HG02870 (cell line): Measurements from ENCODE around the gene CREB5.

ENCODE experiments used
- ATAC-seq: cut with Tn5 transposase; IDR thresholded peaks from one replicate; pipeline ENCODE4 v1.9.1; 2021; ENCODE audit warnings: mild to moderate bottlenecking, moderate library complexity; ENCODE audit not compliant: unreplicated experiment

CREB5 gene

DNA sequence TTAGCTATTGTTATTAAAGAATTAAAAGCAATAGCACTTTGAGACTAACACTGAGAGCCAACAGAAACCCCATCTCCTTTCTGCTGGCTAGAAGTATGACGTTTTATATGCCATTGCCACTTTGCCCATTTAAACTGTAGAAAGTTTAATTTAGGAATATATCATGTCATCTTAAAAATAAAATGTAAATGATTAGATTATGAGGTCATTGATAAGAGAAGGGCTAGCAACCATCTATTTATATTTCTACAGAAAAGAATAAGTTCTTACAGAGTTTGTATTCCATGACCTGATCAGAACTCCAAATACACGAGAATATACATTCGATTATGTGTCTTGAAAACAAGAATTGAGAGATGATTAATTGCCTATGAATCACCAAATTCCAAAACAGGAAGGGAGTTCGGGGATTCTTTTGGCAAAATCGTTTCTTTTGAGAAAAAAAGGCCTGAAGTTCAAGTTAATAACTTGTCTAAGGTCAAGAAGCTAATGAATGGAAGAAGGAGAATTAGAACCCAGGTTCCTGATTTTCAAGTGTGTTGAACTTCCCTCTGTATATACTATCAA is 318.9 kb downstream of the CREB5 start:
- no peak for ATAC-seq

DNA sequence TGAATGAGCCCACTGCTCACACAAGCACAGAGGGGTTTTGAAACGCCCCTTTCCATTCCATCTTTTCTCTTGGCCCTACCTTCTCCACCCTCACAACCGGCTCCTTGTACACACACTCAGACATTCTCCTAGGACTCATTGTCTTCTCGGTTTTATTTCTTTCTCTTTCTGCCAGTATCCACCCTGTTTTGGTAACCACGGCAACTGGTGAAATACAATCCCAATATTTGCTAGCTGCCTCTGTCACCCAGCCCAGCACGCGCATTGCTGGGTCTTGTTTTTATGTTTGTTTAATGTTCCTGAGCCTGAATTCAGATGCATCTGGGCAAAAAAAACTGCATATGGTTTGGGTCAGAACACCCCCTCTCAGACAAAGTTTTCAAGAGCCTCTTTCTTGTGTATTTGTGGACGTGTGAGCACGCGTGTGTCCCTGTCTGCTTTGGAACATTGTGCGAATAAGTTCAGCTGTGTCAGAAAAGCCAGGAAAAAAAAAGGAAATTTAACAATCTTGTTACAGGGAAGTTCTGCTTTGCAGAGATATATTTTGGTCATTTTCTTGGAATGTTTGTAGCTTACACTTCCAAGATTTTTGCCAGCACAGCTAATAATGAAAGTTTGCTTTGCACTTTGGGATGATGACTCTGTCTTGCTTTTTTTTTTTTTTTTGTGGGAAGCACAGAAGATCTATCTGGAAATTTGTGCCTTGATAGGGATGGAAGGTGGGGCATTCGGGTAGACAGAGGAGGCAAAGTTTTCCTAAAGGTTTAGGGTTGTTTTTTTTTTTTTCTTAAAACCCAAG is 320.0 kb downstream of the CREB5 start:
- ATAC-seq: no peak

DNA sequence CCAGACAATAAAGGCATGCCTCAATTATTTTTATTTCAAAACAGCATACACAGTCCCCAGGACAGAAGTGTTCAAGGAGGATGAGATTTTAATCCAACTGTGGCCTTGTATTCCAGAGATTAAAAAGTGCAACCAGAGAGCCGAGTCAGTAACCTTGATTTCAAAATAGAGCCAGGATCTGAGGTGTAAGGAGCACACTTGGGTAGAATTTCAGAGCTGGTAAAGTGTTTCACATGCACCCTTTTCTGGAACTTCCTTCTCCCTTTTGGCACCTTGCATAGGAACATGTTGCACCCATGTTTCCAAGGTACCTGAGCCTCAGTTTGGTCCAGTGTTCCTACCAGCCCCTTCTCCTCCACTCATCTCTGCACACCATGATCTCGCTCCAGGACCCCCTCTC is 320.7 kb downstream of the CREB5 start:
- ATAC-seq: no peak

DNA sequence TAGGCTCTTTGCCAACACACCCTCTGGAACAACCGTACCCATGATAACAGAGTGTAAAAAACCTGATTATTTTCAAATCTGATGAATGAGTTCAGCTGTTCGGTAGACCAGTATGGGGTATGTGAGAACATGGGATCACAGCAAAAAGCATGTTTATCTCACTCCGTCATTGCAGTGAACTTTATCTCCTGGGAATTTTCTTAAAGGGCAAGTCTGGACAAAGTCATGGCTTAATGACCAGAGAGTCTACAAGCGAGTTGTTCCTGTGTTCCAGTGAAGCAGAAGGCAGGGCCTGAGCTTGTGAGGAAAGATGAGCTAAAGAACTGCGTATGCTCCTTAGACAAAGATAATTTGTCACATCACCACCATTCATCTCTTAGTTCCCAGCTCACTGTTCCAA is 326.1 kb downstream of the CREB5 start:
- ATAC-seq: no peak

DNA sequence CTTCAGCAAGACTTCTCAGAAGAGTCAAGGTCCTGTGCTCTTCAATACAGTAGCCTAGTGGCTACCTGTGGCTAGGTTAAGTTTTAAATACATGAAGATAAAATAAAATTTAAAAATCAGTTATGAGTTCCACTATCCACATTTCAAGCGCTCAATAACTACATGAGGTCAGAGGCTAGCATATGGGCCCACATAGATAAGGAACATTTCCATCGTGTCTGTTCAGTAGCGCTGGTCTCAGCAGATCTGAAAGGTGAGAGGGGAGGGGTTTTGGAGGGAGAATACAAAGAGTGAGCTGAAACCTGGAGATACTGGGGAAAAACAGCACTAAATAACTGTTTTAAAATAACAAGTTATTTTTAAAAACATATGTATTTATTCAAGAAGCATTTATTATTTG is 326.8 kb downstream of the CREB5 start:
- ATAC-seq: no peak

DNA sequence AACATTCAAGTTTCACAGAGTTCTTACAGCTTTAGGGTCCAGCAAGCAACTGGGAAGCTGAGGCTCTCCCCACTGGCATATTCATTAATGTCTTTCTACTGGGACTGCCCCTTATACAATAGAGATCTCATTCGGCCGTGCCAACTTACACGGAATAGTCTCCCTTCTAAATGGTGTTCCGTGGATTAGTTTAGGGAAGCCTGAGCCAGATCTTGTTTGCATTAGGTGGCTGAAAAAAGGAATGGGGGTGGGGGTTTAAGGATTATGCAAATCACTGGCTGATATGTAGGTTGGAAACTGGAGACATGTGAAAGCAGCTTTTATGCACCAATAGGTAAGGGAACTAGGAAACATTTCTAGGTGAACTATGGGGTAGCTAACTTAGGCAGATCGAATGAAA is 327.5 kb downstream of the CREB5 start:
- no peak for ATAC-seq

DNA sequence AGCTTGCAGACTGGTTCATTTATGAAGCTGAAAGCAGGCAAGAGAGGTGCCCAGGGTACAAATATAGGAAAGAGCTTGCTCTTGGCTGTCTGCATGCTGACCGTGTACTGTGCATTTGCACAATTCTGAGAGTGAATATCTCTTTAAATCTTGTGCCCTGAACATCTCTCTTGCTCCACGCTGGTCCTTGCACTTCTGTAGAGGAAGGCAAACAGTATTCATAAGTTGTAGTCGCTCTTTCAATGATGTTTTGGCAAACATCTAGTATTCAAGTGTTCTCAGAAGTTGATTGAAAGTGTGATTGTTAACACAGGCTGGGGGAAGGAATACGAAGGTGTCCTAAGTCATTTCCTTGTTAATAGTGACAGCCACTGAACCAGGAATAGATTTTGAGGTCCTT is 332.6 kb downstream of the CREB5 start:
- ATAC-seq: no peak

DNA sequence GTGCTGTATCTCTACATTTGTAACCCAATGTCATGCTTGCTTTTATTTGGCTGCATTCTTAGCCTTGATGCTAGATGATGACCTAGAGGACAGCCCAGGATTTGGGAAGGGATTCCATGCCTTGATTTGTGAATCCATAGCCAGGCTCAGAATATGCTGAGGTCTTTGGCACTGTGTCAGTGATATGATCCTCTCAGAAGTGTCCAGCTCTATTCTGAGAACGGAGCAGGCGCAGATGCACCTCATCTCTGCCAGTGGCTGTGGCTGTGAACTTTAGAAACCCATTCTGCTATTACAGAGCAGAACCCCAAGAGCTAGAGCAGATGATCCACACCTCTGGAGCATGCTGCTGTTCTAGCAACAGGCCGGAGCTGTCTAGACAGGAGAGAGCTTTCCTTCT is 333.0 kb downstream of the CREB5 start:
- ATAC-seq: no peak

DNA sequence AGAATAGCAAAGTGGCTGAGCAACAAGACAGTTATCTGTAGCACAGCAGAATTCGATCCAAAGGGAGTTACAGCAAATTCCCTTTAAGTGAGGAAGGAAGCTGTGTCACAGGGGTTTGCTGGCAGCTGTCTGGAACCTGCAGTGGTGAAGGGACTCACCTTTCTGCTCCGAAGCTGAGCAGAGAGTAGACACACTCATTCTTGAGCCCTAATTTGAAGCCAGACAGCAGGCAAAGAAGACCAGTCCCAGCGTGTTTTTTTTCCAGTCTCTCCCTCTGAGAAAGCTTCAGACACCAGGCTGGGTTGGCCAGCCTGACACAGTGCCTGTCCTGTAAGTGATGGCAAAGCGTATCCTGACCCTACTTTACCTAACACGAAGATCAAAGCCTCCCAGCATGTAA is 335.1 kb downstream of the CREB5 start:
- no peak for ATAC-seq

DNA sequence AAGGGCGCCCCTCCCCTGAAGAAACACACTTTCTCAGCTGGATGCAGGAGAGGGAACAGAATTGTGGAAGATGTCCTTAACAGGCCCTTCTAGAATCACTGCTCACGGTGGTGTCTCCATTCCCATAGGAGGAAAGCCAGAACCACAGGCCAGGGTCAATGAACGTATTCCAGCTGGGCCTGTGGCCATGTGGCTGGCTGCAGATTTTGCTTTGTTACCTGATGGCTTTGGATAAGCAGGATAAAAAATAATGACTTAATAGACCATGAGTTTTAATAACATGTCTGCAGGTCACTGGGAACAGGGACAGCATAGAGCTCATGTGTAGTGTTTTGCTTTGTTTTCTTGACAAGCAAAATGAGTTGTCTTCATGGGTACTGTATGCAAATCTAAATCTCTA is 335.5 kb downstream of the CREB5 start:
- ATAC-seq: no peak

DNA sequence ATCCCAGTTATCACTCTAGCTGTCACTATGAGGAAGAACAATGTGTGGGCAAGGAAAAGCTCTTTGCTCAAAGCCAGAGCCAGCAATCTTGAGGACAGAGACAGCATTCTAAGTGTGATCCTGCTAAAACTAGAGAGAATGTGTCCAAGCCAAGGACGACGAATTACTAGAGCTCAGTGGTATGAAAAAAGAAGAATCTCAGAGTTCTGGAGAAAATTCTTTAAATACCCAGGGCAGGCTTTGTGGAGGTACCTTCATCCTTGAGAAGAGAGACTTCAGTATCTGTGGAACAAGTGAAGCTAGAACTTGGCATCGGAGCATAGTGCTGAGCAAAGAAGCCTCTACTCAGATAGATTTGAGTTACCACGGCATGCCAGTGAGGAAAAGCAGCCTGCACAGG is 336.0 kb downstream of the CREB5 start:
- no peak for ATAC-seq

DNA sequence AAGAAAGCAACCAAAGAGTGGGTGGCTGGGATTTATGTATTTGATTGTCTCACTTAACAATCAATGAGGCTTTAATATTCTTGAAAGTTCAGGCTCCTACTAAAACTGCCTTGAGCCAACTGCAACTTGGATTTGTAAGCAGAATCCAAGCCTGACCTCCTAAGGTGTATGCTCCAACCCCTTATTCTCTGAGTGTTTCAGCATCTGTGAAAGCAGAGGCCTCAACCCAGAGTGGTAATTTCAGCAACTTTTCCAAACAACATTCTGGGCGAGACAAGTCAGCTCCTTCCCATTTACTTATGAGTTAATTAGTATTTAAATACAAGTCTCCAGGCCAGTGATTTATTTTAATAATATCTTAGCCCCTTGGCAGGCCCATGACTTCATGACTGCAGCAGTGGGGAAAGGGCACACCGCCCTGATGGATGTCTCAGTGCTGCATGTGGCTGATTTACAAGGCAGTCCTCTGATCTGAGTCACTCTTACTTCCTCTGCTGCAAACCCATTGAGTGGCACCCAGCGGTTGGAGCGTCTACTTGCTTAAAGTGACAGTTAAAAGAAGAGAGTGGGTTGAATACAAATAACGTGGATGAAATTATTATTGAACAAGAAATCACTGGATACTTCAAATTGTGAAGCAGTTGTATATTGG is 336.7 kb downstream of the CREB5 start:
- peak; percentile 61 for ATAC-seq

DNA sequence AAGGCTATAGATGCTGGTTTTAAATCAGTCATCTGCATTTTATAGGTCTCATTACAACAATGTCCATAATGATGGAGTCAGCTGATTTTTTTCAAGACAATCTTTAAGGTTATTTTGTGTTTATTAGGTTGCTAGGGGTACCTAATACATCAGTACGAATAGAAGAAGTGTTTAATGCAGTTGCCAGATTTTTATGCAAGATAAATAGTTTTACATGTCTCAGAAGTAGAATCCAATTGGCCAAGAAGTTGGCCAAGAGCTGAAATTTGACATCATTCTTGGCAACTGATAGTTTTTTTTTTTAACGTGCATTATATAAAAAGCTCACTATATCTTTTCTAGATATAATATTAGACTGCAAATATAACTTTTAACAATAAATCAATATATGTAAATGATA is 337.3 kb downstream of the CREB5 start:
- no peak for ATAC-seq

DNA sequence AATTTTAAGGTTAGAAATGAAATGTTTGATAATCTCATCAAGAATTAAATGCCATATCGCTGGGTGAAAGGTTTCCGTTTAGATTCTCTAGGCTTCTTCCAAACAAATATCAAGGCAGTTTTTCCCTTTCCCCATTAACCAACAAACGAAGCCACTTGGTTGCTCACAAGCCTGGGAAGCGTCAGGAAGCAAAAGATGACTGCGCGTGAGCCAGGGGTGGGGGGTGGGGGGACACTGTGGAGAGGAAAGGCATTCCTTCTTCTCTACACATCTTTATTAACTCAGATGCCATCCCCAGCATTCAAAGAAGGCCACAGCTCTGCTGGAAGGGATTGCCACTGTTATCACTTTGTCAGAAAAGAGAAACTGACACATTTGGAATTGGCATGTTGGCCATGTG is 338.7 kb downstream of the CREB5 start:
- ATAC-seq: no peak

DNA sequence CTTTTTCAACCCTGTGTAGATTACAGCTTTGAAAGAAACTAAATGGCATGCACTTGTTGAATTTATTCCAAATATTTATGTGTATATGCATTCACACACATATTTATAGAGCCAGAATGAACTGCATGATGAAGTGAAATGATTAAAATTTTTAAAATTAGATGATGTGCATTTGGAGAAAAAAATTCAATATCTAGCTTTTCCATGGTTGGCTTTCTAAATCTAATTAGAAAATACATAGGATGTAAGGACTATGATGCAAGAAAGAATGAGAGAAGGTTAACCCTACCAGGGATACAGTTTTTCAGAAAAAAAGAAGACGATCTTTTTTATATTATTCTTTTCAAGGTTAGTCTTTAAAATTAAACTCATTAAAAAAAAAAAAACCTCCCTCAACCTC is 341.3 kb downstream of the CREB5 start:
- ATAC-seq: no peak

DNA sequence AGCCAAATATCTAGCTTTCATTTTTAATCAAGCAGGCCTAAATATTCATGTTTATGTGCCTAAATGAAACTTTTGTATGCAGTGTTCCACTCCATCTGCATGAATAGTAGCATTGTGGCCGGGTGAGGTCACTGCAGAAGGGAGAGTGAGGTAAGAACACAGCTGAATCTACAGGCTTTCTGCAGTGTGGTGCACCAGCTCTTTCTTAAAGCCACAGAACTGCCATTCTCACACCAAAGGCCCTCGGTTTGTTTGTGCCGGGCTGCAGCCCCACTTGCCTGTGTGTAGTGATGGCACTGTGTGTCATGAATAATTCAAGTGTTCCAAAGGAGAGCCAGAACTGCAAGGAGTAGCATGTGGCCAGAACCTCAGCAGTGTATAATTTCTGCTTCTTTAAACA is 341.7 kb downstream of the CREB5 start:
- ATAC-seq: no peak

DNA sequence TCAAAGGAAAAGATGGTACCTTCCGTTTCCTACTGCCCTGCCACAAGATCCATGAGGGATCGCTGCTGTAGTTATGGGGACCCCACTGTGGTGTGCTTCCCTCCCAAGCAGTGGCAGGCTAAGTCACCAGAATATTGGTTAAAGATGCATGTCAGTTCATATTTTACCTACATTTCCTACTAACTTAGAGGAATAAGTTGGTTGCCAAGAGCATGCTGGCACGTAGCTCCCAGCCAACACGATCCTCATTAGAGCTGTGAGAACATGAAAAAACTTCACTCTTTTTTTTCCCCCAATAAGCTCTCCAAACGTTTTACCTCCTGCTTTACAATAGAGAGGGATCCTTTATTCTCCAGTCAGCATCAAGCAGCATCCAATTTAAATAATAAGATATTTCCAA is 342.1 kb downstream of the CREB5 start:
- ATAC-seq: no peak

DNA sequence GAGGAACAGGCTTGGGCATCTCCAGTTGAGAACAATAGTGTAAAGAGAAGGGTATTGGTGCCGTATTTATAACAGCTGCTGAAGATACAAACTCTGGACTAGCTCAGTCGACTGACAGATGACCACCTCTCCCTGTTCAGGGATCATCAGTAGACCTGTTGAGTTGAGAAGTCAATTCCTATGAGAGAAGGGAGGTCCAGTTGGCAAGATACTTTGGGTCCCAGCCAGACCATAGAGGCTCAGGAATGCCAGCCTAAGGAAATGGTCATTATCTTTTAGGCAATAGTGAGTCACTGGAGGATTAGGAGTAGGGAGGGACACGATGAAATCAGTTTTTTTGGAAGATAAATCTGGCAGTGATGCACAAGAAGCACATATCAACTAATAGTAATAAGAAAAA is 342.9 kb downstream of the CREB5 start:
- ATAC-seq: no peak

DNA sequence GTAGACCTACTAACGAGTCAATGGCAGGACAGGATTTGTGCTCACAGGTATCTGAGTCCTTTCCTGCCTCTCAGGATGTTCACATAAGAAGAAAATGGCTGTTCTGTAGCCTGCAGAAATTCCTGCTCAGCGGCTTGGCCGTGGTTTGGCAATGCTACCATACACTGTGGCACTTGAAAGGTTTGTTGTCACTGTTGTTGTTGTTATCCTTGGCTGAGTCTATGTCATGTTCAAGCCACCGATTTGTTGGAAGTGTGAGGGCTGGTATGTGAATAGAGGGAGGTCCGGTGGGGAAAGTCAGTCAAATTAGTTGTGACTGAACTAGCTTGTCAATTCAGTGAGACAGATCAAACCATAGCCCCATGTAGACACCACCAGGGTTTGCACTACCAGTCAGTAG is 345.9 kb downstream of the CREB5 start:
- ATAC-seq: no peak

DNA sequence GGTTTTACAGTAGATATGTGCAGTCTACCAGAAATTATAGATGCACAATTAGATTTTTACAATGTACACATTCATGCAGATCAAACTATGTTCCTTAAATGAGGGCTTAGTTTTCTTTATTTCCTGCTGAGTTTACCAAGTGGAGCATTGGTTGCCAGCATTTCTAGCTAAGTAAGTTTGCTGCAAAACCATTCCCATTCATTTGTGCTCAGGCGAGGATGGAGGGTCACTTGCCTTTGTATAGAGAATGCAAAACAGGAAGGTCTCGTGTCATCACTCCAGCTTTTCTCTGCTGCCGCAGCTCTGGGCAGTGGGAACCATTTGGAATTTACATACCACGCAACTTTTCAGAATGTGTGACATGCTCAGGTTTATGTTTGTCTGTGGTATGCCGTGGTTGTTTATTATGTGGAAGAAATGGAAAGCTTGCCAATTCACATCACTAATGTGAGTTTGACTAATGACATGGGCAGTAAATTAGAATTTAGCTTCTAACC is 347.2 kb downstream of the CREB5 start:
- no peak for ATAC-seq

DNA sequence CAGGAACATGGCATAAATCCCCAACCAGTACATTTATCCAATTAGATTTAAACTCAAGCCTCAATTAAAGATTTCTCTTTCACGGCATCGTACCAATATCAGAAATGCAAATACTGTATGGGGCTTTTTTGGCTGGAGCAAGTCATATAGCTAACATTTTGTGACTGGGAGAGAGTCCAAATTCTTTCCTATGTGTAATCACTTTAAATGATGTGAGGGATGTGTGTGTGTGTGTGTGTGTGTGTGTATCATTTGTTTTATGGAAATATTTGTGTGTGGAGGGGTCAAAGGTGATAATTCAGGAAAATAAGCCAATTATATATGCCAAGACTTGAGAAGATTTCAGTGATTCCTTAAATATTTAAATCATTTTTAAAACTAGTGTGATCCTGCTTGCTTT is 349.2 kb downstream of the CREB5 start:
- ATAC-seq: no peak

DNA sequence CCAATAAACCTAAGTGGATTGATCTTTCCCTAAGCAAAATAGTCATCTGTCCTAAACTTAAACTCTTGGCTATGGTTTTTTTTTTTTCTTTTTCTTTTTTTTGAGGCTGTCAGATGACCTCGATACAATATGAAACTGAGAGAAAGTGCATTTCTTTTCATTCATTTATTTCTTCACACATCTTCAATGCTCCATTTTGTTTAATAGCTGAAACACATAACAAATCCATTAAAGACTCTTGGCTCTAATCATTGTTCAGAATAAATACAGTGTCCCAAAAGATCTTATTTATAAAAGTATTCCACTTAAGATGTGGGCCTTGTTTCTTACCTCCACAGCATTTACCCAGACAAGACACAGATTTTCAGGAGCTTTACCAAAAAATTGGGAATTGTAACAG is 350.3 kb downstream of the CREB5 start:
- ATAC-seq: no peak
